ENCODE data around the gene DOK4. TPM values are rescaled to one million over a fixed set of nuclear protein-coding genes. Genes with fewer than 3 reads are reported as not detected.

The DOK4 gene
- total RNA-seq, 1 donor from 2014 or later, result 25.5 TPM

GRCh38 chr16:57427824-57428223 lies 58.5 kb downstream of the DOK4 start:
- no peaks in the 10 kb centered on the region for H3K9me3 Mint-ChIP-seq (ENCODE audit: unreplicated experiment)
- Histone ChIP-seq H3K4me2 (ENCODE audit: low read length) (no peak overlapping the region), H4K20me1 (ENCODE audit: insufficient read depth, low read length) (no peaks in the 10 kb centered on the region), H3K9me3 (ENCODE audit: insufficient read depth, low read depth, low read length) (no peaks in the 10 kb centered on the region), H3K4me3 (ENCODE audit: insufficient read depth, low read depth, low read length) (no peak overlapping the region), H3K27me3 (ENCODE audit: insufficient read depth, low read length) (no peaks in the 10 kb centered on the region), H3K79me2 (ENCODE audit: insufficient read depth, low read length) (no peaks in the 10 kb centered on the region), H3K27ac (ENCODE audit: low read depth, low read length) (no peak overlapping the region), H3K36me3 (ENCODE audit: insufficient read depth, low read length) (peaks cover 41% of the 10 kb centered on the region), H3K9ac (ENCODE audit: low read length) (no peak overlapping the region), H3K4me1 (ENCODE audit: insufficient read depth, low read length) (no peaks in the 10 kb centered on the region), H2AFZ (ENCODE audit: low read depth, low read length) (no peak overlapping the region)
- no peak for DNase-seq (ENCODE audit: low read depth)
- no peak overlapping the region for H3K4me3 Mint-ChIP-seq (ENCODE audit: unreplicated experiment)
- H3K4me1 Mint-ChIP-seq (ENCODE audit: low read depth, unreplicated experiment), result no peaks in the 10 kb centered on the region
- peaks cover 11% of the 10 kb centered on the region for H3K36me3 Mint-ChIP-seq (ENCODE audit: low read depth, unreplicated experiment)
- no peak for FAIRE-seq
- no peaks in the 10 kb centered on the region for H3K27me3 Mint-ChIP-seq (ENCODE audit: low read depth, unreplicated experiment)
- no peak for TF ChIP-seq EZH2 (IDR thresholded peaks at IDR 0.05; ENCODE audit: insufficient read depth, low read length)
- TF ChIP-seq CTCF (IDR thresholded peaks at IDR 0.05; ENCODE audit: insufficient read depth, low read depth, low read length), result no peak
- no peak overlapping the region for H3K27ac Mint-ChIP-seq (ENCODE audit: unreplicated experiment)

GRCh38 chr16:57427307-57427706 lies 59.0 kb downstream of the DOK4 start:
- Mint-ChIP-seq H3K4me1 (ENCODE audit: low read depth, unreplicated experiment) (no peaks in the 10 kb centered on the region), H3K27me3 (ENCODE audit: low read depth, unreplicated experiment) (no peaks in the 10 kb centered on the region), H3K9me3 (ENCODE audit: unreplicated experiment) (no peaks in the 10 kb centered on the region), H3K27ac (ENCODE audit: unreplicated experiment) (no peak overlapping the region), H3K36me3 (ENCODE audit: low read depth, unreplicated experiment) (peaks cover 11% of the 10 kb centered on the region), H3K4me3 (ENCODE audit: unreplicated experiment) (no peak overlapping the region)
- Histone ChIP-seq H3K27ac (ENCODE audit: low read depth, low read length) (no peak overlapping the region), H3K27me3 (ENCODE audit: insufficient read depth, low read length) (no peaks in the 10 kb centered on the region), H4K20me1 (ENCODE audit: insufficient read depth, low read length) (no peaks in the 10 kb centered on the region), H3K36me3 (ENCODE audit: insufficient read depth, low read length) (peaks cover 36% of the 10 kb centered on the region), H2AFZ (ENCODE audit: low read depth, low read length) (no peak overlapping the region), H3K4me3 (ENCODE audit: insufficient read depth, low read depth, low read length) (no peak overlapping the region), H3K9ac (ENCODE audit: low read length) (no peak overlapping the region), H3K4me2 (ENCODE audit: low read length) (no peak overlapping the region), H3K4me1 (ENCODE audit: insufficient read depth, low read length) (peaks cover 2% of the 10 kb centered on the region), H3K79me2 (ENCODE audit: insufficient read depth, low read length) (no peaks in the 10 kb centered on the region), H3K9me3 (ENCODE audit: insufficient read depth, low read depth, low read length) (no peaks in the 10 kb centered on the region)
- DNase-seq (ENCODE audit: low read depth), result no peak
- no peak for FAIRE-seq
- TF ChIP-seq CTCF (IDR thresholded peaks at IDR 0.05; ENCODE audit: insufficient read depth, low read depth, low read length), result no peak
- no peak for TF ChIP-seq EZH2 (IDR thresholded peaks at IDR 0.05; ENCODE audit: insufficient read depth, low read length)

GRCh38 chr16:57426356-57426755 lies 59.9 kb downstream of the DOK4 start:
- no peak for TF ChIP-seq EZH2 (IDR thresholded peaks at IDR 0.05; ENCODE audit: insufficient read depth, low read length)
- no peak for TF ChIP-seq CTCF (IDR thresholded peaks at IDR 0.05; ENCODE audit: insufficient read depth, low read depth, low read length)
- Histone ChIP-seq H3K79me2 (ENCODE audit: insufficient read depth, low read length) (no peaks in the 10 kb centered on the region), H3K4me3 (ENCODE audit: insufficient read depth, low read depth, low read length) (no peak overlapping the region), H3K4me2 (ENCODE audit: low read length) (no peak overlapping the region), H3K27ac (ENCODE audit: low read depth, low read length) (no peak overlapping the region), H3K9me3 (ENCODE audit: insufficient read depth, low read depth, low read length) (no peaks in the 10 kb centered on the region), H3K27me3 (ENCODE audit: insufficient read depth, low read length) (no peaks in the 10 kb centered on the region), H3K9ac (ENCODE audit: low read length) (no peak overlapping the region), H3K36me3 (ENCODE audit: insufficient read depth, low read length) (peaks cover 26% of the 10 kb centered on the region), H3K4me1 (ENCODE audit: insufficient read depth, low read length) (peaks cover 5% of the 10 kb centered on the region), H2AFZ (ENCODE audit: low read depth, low read length) (no peak overlapping the region), H4K20me1 (ENCODE audit: insufficient read depth, low read length) (no peaks in the 10 kb centered on the region)
- H3K27me3 Mint-ChIP-seq (ENCODE audit: low read depth, unreplicated experiment), result no peaks in the 10 kb centered on the region
- no peak overlapping the region for H3K4me3 Mint-ChIP-seq (ENCODE audit: unreplicated experiment)
- DNase-seq (ENCODE audit: low read depth) (no peak), FAIRE-seq (no peak)
- H3K9me3 Mint-ChIP-seq (ENCODE audit: unreplicated experiment), result no peaks in the 10 kb centered on the region
- no peaks in the 10 kb centered on the region for H3K4me1 Mint-ChIP-seq (ENCODE audit: low read depth, unreplicated experiment)
- peaks cover 11% of the 10 kb centered on the region for H3K36me3 Mint-ChIP-seq (ENCODE audit: low read depth, unreplicated experiment)
- no peak overlapping the region for H3K27ac Mint-ChIP-seq (ENCODE audit: unreplicated experiment)
